Measurements from ENCODE around the gene MTR.

- TF ChIP-seq CTCF (IDR thresholded peaks at IDR 0.05): no peak
- TF ChIP-seq POLR2A (IDR thresholded peaks at IDR 0.05): no peak
These were observed 920 bp downstream of the MTR start for GRCh38 chr1:236795757-236796667.
